Activated CD8-positive, alpha-beta T cell treated with anti-CD3 and anti-CD28 coated beads, Interleukin-2, amount 10 ng/mL, durations not matched to agents 7 days and 5 days (primary cell): ENCODE results near the gene SNX19. TPM values are rescaled to one million over a fixed set of nuclear protein-coding genes. Genes with fewer than 3 reads are reported as not detected.

Experiments
- ATAC-seq: fragments of 150-1000 bp; cut with Tn5 transposase; one replicate; pipeline ENCODE4 v1.10.0; 2021; ENCODE audit warnings: moderate library complexity
- CTCF ChIA-PET: fragments of 350-600 bp; sonication (Branson Sonifier 250); formaldehyde crosslinking; loops from one replicate; lab custom pipeline; 2021; ENCODE audit warnings: antibody characterized with exemption; lab: Charles Lee
- POLR2A ChIA-PET: fragments of 350-600 bp; sonication (Branson Sonifier 250); formaldehyde crosslinking; loops from one replicate; lab custom pipeline; 2021; ENCODE audit warnings: antibody characterized with exemption; lab: Charles Lee
- DNase-seq: peaks from one replicate; pipeline ENCODE4 v3.0.0-alpha.2; 2020
- H3K27ac Mint-ChIP-seq: one replicate; pipeline ENCODE4 v1.8.0; 2021; ENCODE audit warnings: mild to moderate bottlenecking, mixed read lengths
- H3K27me3 Mint-ChIP-seq: one replicate; pipeline ENCODE4 v1.8.0; 2021; ENCODE audit warnings: low read depth, mixed read lengths
- H3K36me3 Mint-ChIP-seq: one replicate; pipeline ENCODE4 v1.8.0; 2021; ENCODE audit warnings: low read depth, mixed read lengths
- H3K4me1 Mint-ChIP-seq: one replicate; pipeline ENCODE4 v1.8.0; 2021; ENCODE audit warnings: low read depth, mixed read lengths
- H3K4me3 Mint-ChIP-seq: one replicate; pipeline ENCODE4 v1.8.0; 2021; ENCODE audit warnings: mild to moderate bottlenecking, mixed read lengths
- H3K9me3 Mint-ChIP-seq: one replicate; pipeline ENCODE4 v1.8.0; 2022; ENCODE audit warnings: mixed read lengths; ENCODE audit not compliant: insufficient read depth
- total RNA-seq, 2 experiments: library from RNA; stranded (reverse); gene quantifications; one replicate each; pipeline ENCODE4 v1.2.3, GENCODE V29; 2021

Gene SNX19
- total RNA-seq, 2 experiments from 2014 or later = 40.7 to 41.0 TPM

DNA sequence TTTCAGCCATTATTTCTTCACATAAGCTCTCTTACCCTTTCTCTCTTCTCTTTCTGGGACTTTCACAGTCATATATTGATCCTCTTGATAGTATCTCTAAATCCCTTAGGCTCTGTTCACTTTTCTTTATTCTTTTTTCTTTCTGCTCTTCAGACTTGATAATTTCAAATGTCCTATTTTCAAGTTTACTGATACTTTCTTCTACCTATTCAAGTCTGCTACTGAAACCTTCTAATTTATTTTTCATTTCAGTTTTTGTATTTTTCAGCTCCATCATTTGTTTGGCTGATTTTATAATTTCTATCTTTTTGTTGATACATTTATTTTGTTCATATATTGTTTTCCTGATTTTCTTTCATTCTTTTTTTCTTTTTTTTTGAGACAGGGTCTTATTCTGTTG lies 79.1 kb downstream of the SNX19 start:
- Mint-ChIP-seq H3K4me1 (no peaks in the 10 kb centered on the region), H3K27ac (no peak overlapping the region), H3K9me3 (no peaks in the 10 kb centered on the region), H3K36me3 (no peaks in the 10 kb centered on the region), H3K4me3 (no peak overlapping the region), H3K27me3 (peaks cover 15% of the 10 kb centered on the region)
- CTCF ChIA-PET = interaction anchor here (1.0 to 1.1 kb wide), 2 partner anchors 25 to 403 kb away, joined by 3 to 5 read pairs; no protein-coding TSS in a partner anchor
- DNase-seq (no peak), ATAC-seq (no peak)
- POLR2A ChIA-PET = no interaction called here

DNA sequence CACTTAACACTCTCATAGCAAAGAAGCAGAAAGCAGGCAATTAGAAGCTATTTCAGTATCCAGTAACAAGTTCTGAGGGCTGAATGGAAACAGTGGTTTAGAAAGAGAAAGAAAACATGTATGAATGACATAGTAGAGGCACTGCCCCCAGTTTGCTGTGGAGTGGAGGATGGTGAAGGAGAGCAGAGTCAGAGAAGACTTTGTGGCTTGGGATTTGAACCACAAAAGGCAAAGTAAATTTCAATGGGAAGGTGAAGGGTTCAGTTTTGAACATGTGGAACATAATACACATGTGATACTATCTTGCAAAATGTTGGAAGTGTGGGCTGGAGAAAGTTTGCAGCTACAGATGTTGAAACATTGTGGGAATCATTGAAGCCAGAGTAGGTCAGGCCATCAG lies 81.4 kb downstream of the SNX19 start:
- Mint-ChIP-seq H3K27me3 (peaks cover 16% of the 10 kb centered on the region), H3K4me3 (no peak overlapping the region), H3K4me1 (no peaks in the 10 kb centered on the region), H3K9me3 (no peaks in the 10 kb centered on the region), H3K27ac (no peak overlapping the region), H3K36me3 (no peaks in the 10 kb centered on the region)
- no peak for DNase-seq
- CTCF ChIA-PET = interaction anchor here (1.2 kb wide), 1 partner anchor 27 kb away, joined by 3 read pairs; no protein-coding TSS in a partner anchor
- ATAC-seq = no peak
- POLR2A ChIA-PET = no interaction called here

DNA sequence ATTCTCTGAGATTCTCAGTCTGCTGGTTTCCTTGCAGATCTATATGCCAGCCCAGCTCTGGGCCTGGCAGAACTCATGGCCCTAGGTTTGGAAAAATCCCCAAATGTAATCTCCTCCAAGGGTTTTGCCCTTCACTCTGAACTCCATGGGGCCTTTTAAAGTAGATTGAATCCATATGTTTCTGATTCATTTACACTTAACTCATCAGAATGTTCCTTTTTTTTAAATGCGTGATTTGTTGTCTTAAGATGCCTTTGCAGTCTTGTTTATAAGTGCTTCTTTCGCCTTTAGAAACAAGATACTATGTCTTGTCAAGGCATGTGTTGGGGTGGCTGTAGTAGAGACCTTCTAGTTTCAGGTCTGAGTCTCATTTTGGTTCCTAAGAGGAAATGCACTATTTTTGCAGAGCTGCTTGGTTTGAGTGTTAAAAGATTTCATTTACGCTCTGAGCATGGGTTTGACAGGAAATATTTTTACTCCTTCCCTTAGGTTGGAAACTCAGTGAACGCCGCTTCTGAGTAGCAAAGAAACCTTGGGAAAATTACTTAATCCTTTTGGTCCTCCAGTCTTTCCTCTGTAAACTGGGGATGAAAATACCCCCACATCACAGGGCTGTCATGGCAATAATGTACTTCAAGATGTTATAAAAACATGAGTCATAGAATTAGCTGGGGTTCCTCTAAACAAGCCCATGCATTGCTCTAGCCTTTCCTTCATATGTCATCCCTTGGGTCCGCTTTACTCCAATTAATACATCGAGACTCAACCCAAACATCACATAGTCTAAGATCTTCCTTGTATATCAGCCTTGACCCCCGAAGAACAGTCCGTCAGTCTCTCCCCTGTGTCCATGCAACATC lies 83.5 kb downstream of the SNX19 start:
- Mint-ChIP-seq H3K36me3 (no peaks in the 10 kb centered on the region), H3K9me3 (no peaks in the 10 kb centered on the region), H3K4me1 (no peaks in the 10 kb centered on the region), H3K4me3 (no peak overlapping the region), H3K27ac (no peak overlapping the region), H3K27me3 (peaks cover 16% of the 10 kb centered on the region)
- CTCF ChIA-PET = no interaction called here
- ATAC-seq (no peak), DNase-seq (no peak)
- POLR2A ChIA-PET = no interaction called here

DNA sequence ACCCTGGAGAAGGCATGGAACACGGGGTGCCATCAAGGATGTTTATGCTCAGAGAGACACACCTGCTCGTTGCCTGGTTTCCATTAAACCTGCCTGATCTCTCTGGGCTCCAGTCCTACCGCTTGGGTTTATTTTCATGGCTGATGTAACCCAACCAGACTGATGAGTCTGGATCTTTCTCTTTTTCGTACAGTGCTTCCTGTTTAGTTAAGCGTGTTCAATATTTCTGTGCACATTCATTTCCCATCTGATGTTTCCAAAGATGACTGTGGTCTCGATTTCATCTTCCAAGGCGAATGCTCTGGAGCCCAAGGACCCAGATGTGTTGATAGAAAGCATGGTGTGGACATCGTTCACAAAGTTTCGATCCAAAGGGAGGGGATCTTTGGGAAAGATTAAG lies 84.3 kb downstream of the SNX19 start:
- no peak overlapping the region for H3K4me3 Mint-ChIP-seq
- H3K27me3 Mint-ChIP-seq = peaks cover 16% of the 10 kb centered on the region
- no peaks in the 10 kb centered on the region for H3K4me1 Mint-ChIP-seq
- no peak overlapping the region for H3K27ac Mint-ChIP-seq
- H3K36me3 Mint-ChIP-seq = no peaks in the 10 kb centered on the region
- ATAC-seq (no peak), DNase-seq (no peak)
- ChIA-PET CTCF (no interaction called here), POLR2A (no interaction called here)
- H3K9me3 Mint-ChIP-seq = no peaks in the 10 kb centered on the region

DNA sequence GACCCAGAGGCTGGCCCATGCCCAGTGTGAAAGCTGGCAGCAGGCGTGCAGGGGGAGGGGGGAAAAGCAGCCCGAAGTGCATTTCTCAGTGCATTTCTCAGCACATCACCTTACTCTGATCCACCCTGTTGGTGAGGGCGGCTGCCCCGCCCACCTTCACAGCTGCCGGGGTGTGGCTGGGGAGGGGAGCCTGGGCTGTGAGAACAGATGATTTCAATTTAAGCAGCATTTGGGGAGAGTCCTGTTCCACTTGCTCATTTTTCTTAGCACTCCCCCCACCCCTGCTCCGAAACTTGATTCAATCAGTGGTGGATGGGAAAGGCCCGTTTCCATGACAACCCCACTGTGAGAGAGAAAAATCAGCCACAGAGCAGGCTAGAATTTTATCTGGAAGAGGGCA lies 84.8 kb downstream of the SNX19 start:
- no peaks in the 10 kb centered on the region for H3K36me3 Mint-ChIP-seq
- peaks cover 14% of the 10 kb centered on the region for H3K27me3 Mint-ChIP-seq
- H3K4me3 Mint-ChIP-seq = no peak overlapping the region
- H3K4me1 Mint-ChIP-seq = no peaks in the 10 kb centered on the region
- ChIA-PET CTCF (no interaction called here), POLR2A (no interaction called here)
- DNase-seq = no peak
- H3K9me3 Mint-ChIP-seq = no peaks in the 10 kb centered on the region
- no peak for ATAC-seq
- no peak overlapping the region for H3K27ac Mint-ChIP-seq

- H3K4me3 Mint-ChIP-seq = no peak overlapping the region
- ATAC-seq = no peak
- POLR2A ChIA-PET = no interaction called here
- CTCF ChIA-PET = interaction anchor here (0.9 to 2.4 kb wide), 2 partner anchors 32 to 396 kb away, joined by 4 to 6 read pairs; no protein-coding TSS in a partner anchor
- DNase-seq = no peak
- H3K27ac Mint-ChIP-seq = no peak overlapping the region
- no peaks in the 10 kb centered on the region for H3K9me3 Mint-ChIP-seq
- H3K36me3 Mint-ChIP-seq = no peaks in the 10 kb centered on the region
- H3K27me3 Mint-ChIP-seq = peaks cover 12% of the 10 kb centered on the region
- no peaks in the 10 kb centered on the region for H3K4me1 Mint-ChIP-seq
These were observed 85.7 kb downstream of the SNX19 start for GRCh38 chr11:130830566-130830965.

- H3K4me3 Mint-ChIP-seq = no peak overlapping the region
- H3K4me1 Mint-ChIP-seq = no peaks in the 10 kb centered on the region
- H3K36me3 Mint-ChIP-seq = no peaks in the 10 kb centered on the region
- ChIA-PET POLR2A (no interaction called here), CTCF (interaction anchor here (0.9 to 2.4 kb wide), 2 partner anchors 32 to 395 kb away, joined by 4 to 6 read pairs; no protein-coding TSS in a partner anchor)
- DNase-seq (no peak), ATAC-seq (no peak)
- H3K9me3 Mint-ChIP-seq = no peaks in the 10 kb centered on the region
- H3K27me3 Mint-ChIP-seq = peaks cover 11% of the 10 kb centered on the region
- no peak overlapping the region for H3K27ac Mint-ChIP-seq
These were observed 86.3 kb downstream of the SNX19 start for GRCh38 chr11:130829920-130830511.

DNA sequence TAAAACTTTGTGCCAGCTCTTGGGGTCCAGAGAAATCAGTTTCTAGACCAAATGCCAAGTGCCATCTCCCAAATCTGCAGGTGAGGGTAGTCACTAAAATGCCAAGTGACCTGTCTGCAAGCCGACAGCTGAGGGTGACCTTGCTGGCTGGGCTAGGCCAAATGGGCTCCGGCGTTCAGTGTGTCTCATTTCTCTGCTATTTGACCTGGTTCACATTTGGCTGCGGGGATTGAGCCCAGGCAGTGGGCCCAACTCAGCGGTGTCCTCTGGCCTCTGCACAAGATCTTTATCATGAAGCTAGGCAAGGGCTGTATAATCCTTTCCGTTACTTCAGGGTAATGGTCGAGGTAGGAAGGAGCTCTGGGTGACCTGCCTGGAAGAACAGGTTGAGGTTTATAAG lies 87.5 kb downstream of the SNX19 start:
- no peaks in the 10 kb centered on the region for H3K9me3 Mint-ChIP-seq
- ATAC-seq (no peak), DNase-seq (no peak)
- no peak overlapping the region for H3K27ac Mint-ChIP-seq
- POLR2A ChIA-PET = no interaction called here
- H3K4me3 Mint-ChIP-seq = no peak overlapping the region
- peaks cover 2% of the 10 kb centered on the region for H3K27me3 Mint-ChIP-seq
- CTCF ChIA-PET = interaction anchor here (2.3 to 2.4 kb wide), 2 partner anchors 34 to 395 kb away, joined by 6 to 11 read pairs; no protein-coding TSS in a partner anchor
- no peaks in the 10 kb centered on the region for H3K36me3 Mint-ChIP-seq
- H3K4me1 Mint-ChIP-seq = no peaks in the 10 kb centered on the region

GRCh38 chr11:130827451-130828377 lies 88.6 kb downstream of the SNX19 start:
- POLR2A ChIA-PET = no interaction called here
- peaks cover 2% of the 10 kb centered on the region for H3K27me3 Mint-ChIP-seq
- no peak for ATAC-seq
- no peaks in the 10 kb centered on the region for H3K4me1 Mint-ChIP-seq
- H3K27ac Mint-ChIP-seq = no peak overlapping the region
- CTCF ChIA-PET = interaction anchor here (1.3 to 2.3 kb wide), 2 partner anchors 394 to 396 kb away, joined by 3 to 11 read pairs; no protein-coding TSS in a partner anchor
- H3K9me3 Mint-ChIP-seq = no peaks in the 10 kb centered on the region
- no peaks in the 10 kb centered on the region for H3K36me3 Mint-ChIP-seq
- H3K4me3 Mint-ChIP-seq = no peak overlapping the region
- peak; percentile 22 for DNase-seq

DNA sequence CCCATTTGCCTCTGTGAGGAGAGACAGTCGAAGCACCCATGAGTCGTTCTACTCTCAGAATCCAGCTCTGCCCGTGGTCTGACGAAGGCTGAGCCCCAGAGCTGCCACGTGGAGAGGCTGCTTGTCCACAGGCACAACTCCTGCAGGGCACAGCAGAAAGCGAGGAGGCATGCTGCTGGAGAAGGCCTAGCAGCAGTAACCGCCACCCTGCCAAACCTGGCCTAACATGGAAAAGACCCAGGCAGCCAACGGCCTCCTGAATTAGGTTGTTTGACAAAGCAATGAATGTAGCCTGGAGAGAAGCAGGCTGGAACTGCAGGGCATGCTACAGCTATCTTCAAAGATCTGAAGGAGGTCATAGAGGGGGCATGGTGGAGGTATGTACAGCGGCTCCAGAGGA lies 89.7 kb downstream of the SNX19 start:
- ChIA-PET CTCF (interaction anchor here (1.0 to 2.3 kb wide), 4 partner anchors 12 to 395 kb away, joined by 3 to 11 read pairs (median 4); no protein-coding TSS in a partner anchor), POLR2A (no interaction called here)
- Mint-ChIP-seq H3K9me3 (no peaks in the 10 kb centered on the region), H3K36me3 (no peaks in the 10 kb centered on the region), H3K27me3 (no peaks in the 10 kb centered on the region), H3K4me3 (no peak overlapping the region), H3K4me1 (no peaks in the 10 kb centered on the region), H3K27ac (no peak overlapping the region)
- DNase-seq = no peak
- ATAC-seq = no peak

DNA sequence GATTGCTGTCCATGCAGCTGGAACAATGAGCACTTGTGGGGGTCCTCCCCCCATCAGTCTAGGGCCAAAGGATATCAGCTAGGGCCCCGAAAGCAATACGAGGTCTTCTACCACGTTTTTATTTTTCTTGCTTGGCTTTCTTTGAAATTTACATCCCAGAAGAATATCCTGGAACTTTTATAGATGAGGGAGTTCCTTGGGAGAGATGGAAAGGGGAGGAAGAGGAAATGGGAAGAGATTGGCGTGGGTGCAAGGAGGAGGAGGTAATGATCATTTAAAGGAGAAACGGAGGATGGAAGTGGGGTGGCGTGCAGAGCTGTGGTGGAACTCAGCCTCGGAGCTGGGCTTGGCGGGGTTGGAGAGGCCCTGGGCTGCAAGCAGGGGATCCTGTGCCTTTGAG lies 90.3 kb downstream of the SNX19 start:
- Mint-ChIP-seq H3K36me3 (no peaks in the 10 kb centered on the region), H3K9me3 (no peaks in the 10 kb centered on the region), H3K4me3 (no peak overlapping the region), H3K27ac (no peak overlapping the region), H3K4me1 (no peaks in the 10 kb centered on the region), H3K27me3 (peaks cover 1% of the 10 kb centered on the region)
- CTCF ChIA-PET = interaction anchor here (1.0 to 1.1 kb wide), 2 partner anchors 13 to 36 kb away, joined by 3 to 4 read pairs; no protein-coding TSS in a partner anchor
- no peak for DNase-seq
- no peak for ATAC-seq
- POLR2A ChIA-PET = no interaction called here
